Adrenal gland (tissue), 12 donors: ENCODE measurements around the gene FMOD. TPM values are rescaled to one million over a fixed set of nuclear protein-coding genes. Genes with fewer than 3 reads are reported as not detected.

Source experiments
- DNase-seq, 7 donors: peaks; one replicate each; pipeline ENCODE4 v3.0.0-alpha.2; 2019 to 2020
- H3K27ac ChIP-seq, 5 donors: fragments of 200-600 bp; sonication (generic) in 4 of 5; 1 replicate in 3 of 5; 2 replicates in 2 of 5; pipeline versions ENCODE4 v1.5.1 to v1.8.0; 2016 to 2020; ENCODE audit warnings: mild to moderate bottlenecking in 1 of 5
- H3K27me3 ChIP-seq: fragments of 200-600 bp; 2 replicates; pipeline ENCODE4 v1.8.0; 2021
- H3K36me3 ChIP-seq, 2 donors: fragments of 200-600 bp; replicated peaks in 1 of 2; 1 replicate in 1 of 2; 2 replicates in 1 of 2; pipeline versions ENCODE4 v1.5.1 to v1.8.0; 2018 to 2022
- H3K4me1 ChIP-seq, 2 donors: fragments of 200-600 bp; replicated peaks in 1 of 2; 1 replicate in 1 of 2; 2 replicates in 1 of 2; pipeline versions ENCODE4 v1.5.1 to v1.8.0; 2018 to 2021
- H3K4me3 ChIP-seq, 4 donors: fragments of 200-600 bp; sonication (generic) in 3 of 4; one replicate each; pipeline ENCODE4 v1.5.1; 2016 to 2018
- H3K9me3 ChIP-seq, 3 donors: fragments of 200-600 bp; sonication (generic) in 1 of 3; replicated peaks in 1 of 3; 1 replicate in 2 of 3; 2 replicates in 1 of 3; pipeline versions ENCODE4 v1.5.1 to v1.8.0; 2016 to 2021
- CTCF ChIP-seq, 6 experiments: fragments of 450-650 bp in 4 of 6; fragments of 200-600 bp in 2 of 6; sonication (generic) in 1 of 6; IDR thresholded peaks; 1 replicate in 5 of 6; 2 replicates in 1 of 6; pipeline versions ENCODE4 v1.5.1 to v1.8.0; 2016 to 2021; ENCODE audit warnings: antibody characterized with exemption in 6 of 6, mild to moderate bottlenecking in 2 of 6, moderate library complexity in 1 of 6
- POLR2A ChIP-seq, 2 donors: fragments of 450-650 bp; IDR thresholded peaks; one replicate each; pipeline ENCODE4 v1.6.1; 2017; ENCODE audit warnings: antibody characterized with exemption in 2 of 2, mild to moderate bottlenecking in 2 of 2, moderate library complexity in 1 of 2
- WGBS, 4 donors: extraction: QIAGEN DNeasy Blood & Tissue Kit in 2 of 4; methylation state at CpG; one replicate each; pipeline versions ENCODE4 v1.1.5 to v1.1.7; 2013 to 2017; 5-methylcytosine and 5-hydroxymethylcytosine counted together
- intact Hi-C, 2 donors: fragments of 100-400 bp; cut with DNase I; formaldehyde crosslinking; loops; one replicate each; pipeline versions ENCODE4 v1.14.1 to v1.15.0; 2022 to 2023
- polyA plus RNA-seq, 3 donors: library from polyadenylated mRNA; stranded (reverse); fragments of 200-250 nt in 2 of 3; fragments of 350-450 nt in 1 of 3; fragmentation: Illumina TruSeq in 1 of 3; extraction: RNeasy Lipid Tissue Mini Kit (QIAGEN cat#74804) in 1 of 3; gene quantifications; one replicate each; pipeline ENCODE4 v1.2.3, GENCODE V29; 2013 to 2014
- total RNA-seq, 9 donors: library from RNA; depleted of rRNA in 4 of 9; stranded (reverse); fragments of >200 nt in 4 of 9; fragments of 120-200 nt in 1 of 9; fragmentation: NEBNext Ultra II Directional in 1 of 9; extraction: Animal tissue kit (Norgen Biotek cat#: 25700) in 1 of 9; gene quantifications; one replicate each; pipeline versions ENCODE4 v1.1.0 to v1.2.4, GENCODE V29; 2013 to 2023
- donor health status: healthy with polysubstance abuse.
- donor health status: Bipolar disorder and iron deficiency.
- donor health status: DM: yes; HTN: yes; CAD: no.
- donor health status: DM: no; HTN: no; CAD: no.
- donor health status: DM: no; HTN: no; CAD: no.
- donor health status: DM: yes; HTN: yes; CAD: no.

Gene FMOD
- total and polyA plus RNA-seq, 12 donors = 6.6 to 231 (median 18.8) TPM

GRCh38 chr1:203373002-203373401, 22.1 kb upstream of the FMOD start:
- H3K9me3 ChIP-seq = no peaks in the 10 kb centered on the region
- no peak for DNase-seq
- no peaks in the 10 kb centered on the region for H3K27me3 ChIP-seq
- H3K27ac ChIP-seq = no peak overlapping the region
- TF ChIP-seq POLR2A (IDR thresholded peaks at IDR 0.05) (no peak), CTCF (IDR thresholded peaks at IDR 0.05) (no peak)
- H3K4me3 ChIP-seq = no peak overlapping the region
- peaks cover 8 to 17% of the 10 kb centered on the region in 2 donors for H3K4me1 ChIP-seq
- H3K36me3 ChIP-seq = no peaks in the 10 kb centered on the region
- WGBS, 4 donors = 84 to 92% (median 89%) methylated on average over 2 of the region's 2 CpGs
- intact Hi-C loops = loop anchor here in 1 of 2 donors (10.0 kb wide), 1 partner anchor 112 kb away; no protein-coding TSS in a partner anchor

GRCh38 chr1:203371288-203371687, 20.4 kb upstream of the FMOD start:
- H3K27ac ChIP-seq = no peak overlapping the region
- peak in 1 of 7 donors; percentile 18 for DNase-seq
- no peaks in the 10 kb centered on the region for H3K36me3 ChIP-seq
- no peaks in the 10 kb centered on the region for H3K27me3 ChIP-seq
- no peak overlapping the region for H3K4me3 ChIP-seq
- H3K4me1 ChIP-seq = peaks cover 8 to 17% of the 10 kb centered on the region in 2 donors
- intact Hi-C loops = loop anchor here in 1 of 2 donors (10.0 kb wide), 1 partner anchor 114 kb away; no protein-coding TSS in a partner anchor
- TF ChIP-seq POLR2A (IDR thresholded peaks at IDR 0.05) (no peak), CTCF (IDR thresholded peaks at IDR 0.05) (no peak)
- WGBS, 4 donors = 93 to 100% (median 97%) methylated on average over 2 to 3 of the region's 3 CpGs
- no peaks in the 10 kb centered on the region for H3K9me3 ChIP-seq

GRCh38 chr1:203369666-203370065, 18.7 kb upstream of the FMOD start:
- Histone ChIP-seq H3K27me3 (no peaks in the 10 kb centered on the region), H3K36me3 (no peaks in the 10 kb centered on the region), H3K4me1 (peaks cover 8 to 12% of the 10 kb centered on the region in 2 donors), H3K4me3 (no peak overlapping the region), H3K9me3 (no peaks in the 10 kb centered on the region), H3K27ac (peak overlapping the region in 2 of 5 donors; percentile 54 to 77)
- TF ChIP-seq CTCF (IDR thresholded peaks at IDR 0.05) (no peak), POLR2A (IDR thresholded peaks at IDR 0.05) (no peak)
- WGBS, 4 donors = 85 to 91% (median 88%) methylated on average over 4 of the region's 4 CpGs
- no peak for DNase-seq
- intact Hi-C loops = loop anchor here (5.0 to 10.0 kb wide), 2 partner anchors 113 to 115 kb away; no protein-coding TSS in a partner anchor

GRCh38 chr1:203368624-203369451, 17.9 kb upstream of the FMOD start:
- Histone ChIP-seq H3K27me3 (no peaks in the 10 kb centered on the region), H3K36me3 (no peaks in the 10 kb centered on the region), H3K27ac (peak overlapping the region in 2 of 5 donors; percentile 54 to 77), H3K4me3 (no peak overlapping the region), H3K9me3 (no peaks in the 10 kb centered on the region), H3K4me1 (peaks cover 1 to 4% of the 10 kb centered on the region in 2 donors)
- WGBS, 4 donors = 51 to 80% (median 64%) methylated on average over 4 to 6 of the region's 6 CpGs
- intact Hi-C loops = loop anchor here in 1 of 2 donors (5.0 kb wide), 1 partner anchor 113 kb away; no protein-coding TSS in a partner anchor
- TF ChIP-seq CTCF (IDR thresholded peaks at IDR 0.05) (peak in 5 of 6 experiments; percentile 40 to 60 (median 48)), POLR2A (IDR thresholded peaks at IDR 0.05) (no peak)
- DNase-seq = peak; percentile 35 to 83 (median 71)
